PC-9 (cell line): ENCODE measurements around the gene HLA-DOB. TPM values are rescaled to one million over a fixed set of nuclear protein-coding genes. Genes with fewer than 3 reads are reported as not detected.
A peak's percentile ranks its signal among the peaks of the same experiment; 100 is the strongest.

Experiments used
- BruUV-seq: library from RNA; stranded (reverse); fragments of 400-500 nt; replicated peaks from 2 replicates; lab custom pipeline; 2021; lab: Mats Ljungman, UMichigan
- CTCF ChIA-PET: fragments of 300-600 bp; sonication (Branson Sonifier 250); formaldehyde crosslinking; loops from one replicate; lab custom pipeline; 2022; ENCODE audit warnings: antibody characterized with exemption; lab: Charles Lee
- POLR2A ChIA-PET: fragments of 300-600 bp; sonication (Branson Sonifier 250); formaldehyde crosslinking; loops from one replicate; lab custom pipeline; 2022; ENCODE audit warnings: antibody characterized with exemption; ENCODE audit not compliant: unreplicated experiment; lab: Charles Lee
- DNase-seq, 2 experiments: peaks; one replicate each; pipeline versions ENCODE4 v3.0.0 to v3.0.0-alpha.2; 2015 to 2022; ENCODE audit warnings: mixed read lengths in 1 of 2
- H2AFZ ChIP-seq: fragments of 200-600 bp; sonication (generic); 2 replicates; pipeline ENCODE4 v1.8.1; 2017; ENCODE audit warnings: antibody characterized with exemption
- H3F3A ChIP-seq: fragments of 200-600 bp; sonication (generic); 2 replicates; pipeline ENCODE4 v1.8.1; 2017; ENCODE audit warnings: antibody characterized with exemption, mild to moderate bottlenecking, low read depth; ENCODE audit not compliant: insufficient read depth
- H3K27ac ChIP-seq: fragments of 200-600 bp; sonication (generic); 2 replicates; pipeline ENCODE4 v1.6.1; 2016; ENCODE audit warnings: mixed run types
- H3K27me3 ChIP-seq: fragments of 200-600 bp; sonication (generic); 2 replicates; pipeline ENCODE4 v1.6.1; 2016; ENCODE audit warnings: low read depth, mixed run types; ENCODE audit not compliant: insufficient read depth
- H3K36me3 ChIP-seq: fragments of 200-600 bp; sonication (generic); 2 replicates; pipeline ENCODE4 v1.6.1; 2016; ENCODE audit warnings: low read depth, mixed run types
- H3K4me1 ChIP-seq: fragments of 200-600 bp; sonication (generic); replicated peaks from 2 replicates; pipeline ENCODE4 v1.6.1; 2016; ENCODE audit warnings: mixed run types; ENCODE audit not compliant: insufficient read depth
- H3K4me2 ChIP-seq: fragments of 200-600 bp; sonication (generic); 2 replicates; pipeline ENCODE4 v1.6.1; 2017; ENCODE audit warnings: mixed run types
- H3K4me3 ChIP-seq: fragments of 200-600 bp; sonication (generic); 2 replicates; pipeline ENCODE4 v1.6.1; 2016; ENCODE audit warnings: mixed run types
- H3K79me2 ChIP-seq: fragments of 200-600 bp; sonication (generic); 2 replicates; pipeline ENCODE4 v1.6.1; 2017; ENCODE audit warnings: low read depth, mixed run types
- H3K9me2 ChIP-seq: fragments of 200-600 bp; sonication (generic); 2 replicates; pipeline ENCODE4 v1.8.1; 2017; ENCODE audit warnings: mild to moderate bottlenecking; ENCODE audit not compliant: insufficient read depth
- H3K9me3 ChIP-seq: fragments of 200-600 bp; sonication (generic); 2 replicates; pipeline ENCODE4 v1.8.1; 2016; ENCODE audit warnings: low read depth; ENCODE audit not compliant: insufficient read depth
- H4K20me1 ChIP-seq: fragments of 200-600 bp; sonication (generic); 2 replicates; pipeline ENCODE4 v1.8.1; 2017; ENCODE audit not compliant: insufficient read depth
- CTCF ChIP-seq: fragments of 200-600 bp; sonication (generic); conservative IDR thresholded peaks from 2 replicates; pipeline ENCODE4 v1.6.1; 2017; ENCODE audit warnings: mixed run types, antibody characterized with exemption, mild to moderate bottlenecking, moderate library complexity
- EZH2 ChIP-seq: fragments of 200-600 bp; sonication (generic); IDR thresholded peaks from 2 replicates; pipeline ENCODE4 v1.8.0; 2017; ENCODE audit warnings: antibody characterized with exemption, low read depth
- intact Hi-C: fragments of 100-400 bp; cut with micrococcal nuclease; formaldehyde crosslinking; loops from one replicate; pipeline ENCODE4 v1.10.0; 2022; ENCODE audit not compliant: unreplicated experiment
- total RNA-seq: library from RNA; stranded (reverse); gene quantifications from 2 replicates; pipeline ENCODE4 v1.2.3, GENCODE V29; 2021

Gene HLA-DOB
- total RNA-seq, 1 experiment from 2014 or later = 3.4 TPM

- H3K27me3 ChIP-seq = no peaks in the 10 kb centered on the region
- ChIA-PET CTCF (interaction anchor here (0.6 to 1.9 kb wide), 5 partner anchors 9 to 127 kb away, joined by 3 to 7 read pairs (median 4); partner anchors contain the start of genes PSMB9 and TAP1), POLR2A (interaction anchor here (0.6 to 1.2 kb wide), 5 partner anchors 9 to 119 kb away, joined by 3 to 10 read pairs (median 3); partner anchors contain the start of genes PSMB9 and TAP1)
- no peak for TF ChIP-seq CTCF
- no peak for TF ChIP-seq EZH2
- H3K4me2 ChIP-seq = peak overlapping the region; percentile 85
- BruUV-seq = TSS peak; percentile 38
- peak overlapping the region; percentile 62 for H2AFZ ChIP-seq
- no peak for DNase-seq
- H3K4me3 ChIP-seq = peak overlapping the region; percentile 91; the same call in 1 of the 2 replicates
- no peaks in the 10 kb centered on the region for H3F3A ChIP-seq
- no peak overlapping the region for H3K27ac ChIP-seq
- H3K36me3 ChIP-seq = no peaks in the 10 kb centered on the region
- intact Hi-C loops = loop anchor here (1.0 to 10.0 kb wide), 4 partner anchors 8 to 860 kb away; partner anchors contain the start of gene TAP1
- H3K9me3 ChIP-seq = no peaks in the 10 kb centered on the region
- no peaks in the 10 kb centered on the region for H3K9me2 ChIP-seq
- H3K79me2 ChIP-seq = no peaks in the 10 kb centered on the region
- no peaks in the 10 kb centered on the region for H4K20me1 ChIP-seq
- peaks cover 6% of the 10 kb centered on the region; the same call in 1 of the 2 replicates for H3K4me1 ChIP-seq
These were observed 28.1 kb upstream of the HLA-DOB start for GRCh38 chr6:32844839-32845383.

GRCh38 chr6:32843979-32844838, 27.4 kb upstream of the HLA-DOB start, which contains the start of gene PSMB8:
TSS of gene PSMB8 (minus strand) at chr6:32844047. CDS start at chr6:32843996, 51 bp downstream.
- CTCF ChIA-PET = interaction anchor here (0.6 to 1.9 kb wide), 5 partner anchors 9 to 128 kb away, joined by 3 to 7 read pairs (median 4); partner anchors contain the start of genes PSMB9 and TAP1
- POLR2A ChIA-PET = interaction anchor here (0.6 to 1.2 kb wide), 3 partner anchors 9 to 120 kb away, joined by 3 to 10 read pairs (median 3); partner anchors contain the start of genes PSMB9 and TAP1
- TSS peak; percentile 52 for BruUV-seq
- Histone ChIP-seq H3K9me3 (no peaks in the 10 kb centered on the region), H3K4me2 (peak within 1 kb of the TSS; percentile 85), H3K27ac (no peak within 1 kb of the TSS), H2AFZ (peak within 1 kb of the TSS; percentile 86), H3K4me3 (peak within 1 kb of the TSS; percentile 91), H4K20me1 (no peaks in the 10 kb centered on the region), H3K27me3 (no peaks in the 10 kb centered on the region), H3K9me2 (no peaks in the 10 kb centered on the region), H3F3A (0 out of 2 replicates have a peak, but pooled peaks cover 5% of the 10 kb centered on the region), H3K36me3 (no peaks in the 10 kb centered on the region), H3K4me1 (peaks cover 6% of the 10 kb centered on the region; the same call in 1 of the 2 replicates), H3K79me2 (no peaks in the 10 kb centered on the region)
- DNase-seq = peak; percentile 94
- TF ChIP-seq CTCF = no peak
- TF ChIP-seq EZH2 = no peak
- intact Hi-C loops = loop anchor here (1.0 to 10.0 kb wide), 4 partner anchors 9 to 861 kb away; partner anchors contain the start of gene TAP1
